GM19397 (cell line): ENCODE measurements around the gene MICA.
A peak's percentile ranks its signal among the peaks of the same experiment; 100 is the strongest.
"Not testable (repeated sequence)": the region's sequence is repeated elsewhere in the genome, so short reads cannot be mapped to it uniquely, and the experiment has no call there.

Source experiments
- ATAC-seq: cut with Tn5 transposase; IDR thresholded peaks from one replicate; pipeline ENCODE4 v1.9.1; 2021; ENCODE audit warnings: mild to moderate bottlenecking, moderate library complexity; ENCODE audit not compliant: unreplicated experiment

The MICA gene

GRCh38 chr6:31453259-31453658 lies 49.9 kb downstream of the MICA start:
- ATAC-seq, result no peak

- ATAC-seq, result not testable (repeated sequence)
Measured at GRCh38 chr6:31459864-31460263, 56.5 kb downstream of the MICA start.

- no peak for ATAC-seq
Measured at GRCh38 chr6:31460361-31461025, 57.1 kb downstream of the MICA start.

- ATAC-seq, result no peak
Measured at GRCh38 chr6:31462026-31462963, 58.9 kb downstream of the MICA start.

GRCh38 chr6:31462964-31463870 lies 59.8 kb downstream of the MICA start:
- peak; percentile 83 for ATAC-seq

- no peak for ATAC-seq
Measured at GRCh38 chr6:31464252-31465184, 61.1 kb downstream of the MICA start.
